HG03025 (cell line): ENCODE data around the gene ST8SIA6.

Source experiments
- ATAC-seq: cut with Tn5 transposase; IDR thresholded peaks from one replicate; pipeline ENCODE4 v1.9.1; 2021; ENCODE audit warnings: mild to moderate bottlenecking, moderate library complexity; ENCODE audit not compliant: unreplicated experiment, low FRiP score

ST8SIA6 gene

DNA sequence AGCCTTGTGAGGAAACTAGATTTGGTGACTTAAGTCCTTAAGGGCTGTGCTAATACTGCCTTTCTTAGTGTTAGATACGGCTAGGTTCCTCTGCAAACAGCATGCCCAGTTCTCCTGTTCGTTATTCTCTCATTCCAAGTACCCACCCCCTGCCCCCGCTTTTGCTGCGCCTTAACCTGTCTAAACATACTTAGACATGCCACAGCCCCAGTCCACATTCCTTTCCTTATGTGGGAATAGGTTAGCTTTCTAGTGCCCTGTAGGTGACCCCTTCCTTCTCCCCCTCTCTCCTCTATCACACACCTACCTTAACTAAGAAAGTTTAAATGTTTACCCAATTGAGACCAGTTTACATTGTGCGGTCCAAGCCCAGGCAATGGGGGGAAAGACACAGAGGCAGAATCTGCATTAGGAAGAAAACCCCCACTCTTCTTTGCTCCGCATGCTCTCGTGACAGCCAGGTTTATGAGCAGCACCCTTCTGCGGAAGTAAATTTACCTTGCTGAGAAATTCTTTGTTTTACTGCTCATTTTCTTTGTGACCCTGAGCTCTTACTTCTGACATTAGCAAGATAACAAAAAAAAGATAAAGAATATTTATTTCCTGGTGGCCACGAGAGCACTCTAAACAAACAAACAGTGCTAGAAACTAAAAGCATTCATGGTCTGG, 177.5 kb downstream of the ST8SIA6 start:
- no peak for ATAC-seq

DNA sequence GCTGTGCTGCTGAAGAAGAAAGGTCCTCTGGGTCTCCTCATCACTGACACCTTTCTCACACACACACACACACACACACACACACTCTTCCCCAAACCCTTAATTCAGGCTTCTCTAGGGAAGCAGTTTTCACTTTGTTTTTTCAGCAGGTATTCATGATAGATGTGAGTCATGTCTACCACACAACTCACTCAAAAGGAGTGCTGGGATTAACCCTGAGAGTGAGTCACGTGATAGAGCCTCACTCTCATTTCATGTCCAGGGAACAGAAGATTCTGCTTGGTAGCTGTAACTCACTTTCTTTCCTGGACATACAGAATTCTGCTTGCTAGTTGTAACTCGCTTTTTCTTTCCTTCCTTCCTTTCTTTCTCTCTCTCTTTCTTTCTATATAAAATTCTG, 181.0 kb downstream of the ST8SIA6 start:
- no peak for ATAC-seq

DNA sequence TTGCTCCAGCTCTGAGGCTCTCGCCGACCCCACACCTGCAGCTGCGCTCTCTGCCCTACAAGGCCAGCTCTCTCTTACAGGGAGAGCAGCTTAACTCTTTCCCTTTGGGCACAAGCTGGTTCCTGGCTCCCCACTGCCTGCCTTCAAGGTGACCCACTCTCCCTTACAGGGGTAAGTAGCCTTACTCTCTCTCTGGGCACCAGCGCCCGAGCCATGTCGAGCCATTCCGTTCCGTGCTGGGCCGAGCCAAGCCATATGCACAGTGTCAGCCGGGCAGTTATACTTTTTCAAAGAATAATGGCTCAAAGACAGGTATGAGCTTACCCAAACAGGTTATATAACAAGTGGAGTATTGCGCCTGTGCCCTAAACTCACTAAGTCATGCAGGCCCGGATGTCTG, 181.7 kb downstream of the ST8SIA6 start:
- ATAC-seq, result no peak
